ENCODE results near the gene C20orf96.
"Not testable (repeated sequence)": the region's sequence is repeated elsewhere in the genome, so short reads cannot be mapped to it uniquely, and the experiment has no call there.

C20orf96 gene

GRCh38 chr20:237929-238328, 52.6 kb downstream of the C20orf96 start:
- DNase-seq (ENCODE audit: low read depth in 2 of 2) = no peak

GRCh38 chr20:237489-237888, 53.1 kb downstream of the C20orf96 start:
- no peak for DNase-seq (ENCODE audit: low read depth in 2 of 2)

GRCh38 chr20:235891-236290, 54.7 kb downstream of the C20orf96 start:
- no peak for DNase-seq (ENCODE audit: low read depth in 2 of 2)

- no peak for DNase-seq (ENCODE audit: low read depth in 2 of 2)
Measured at GRCh38 chr20:227439-228105, 63.0 kb downstream of the C20orf96 start.

GRCh38 chr20:226958-227357, 63.6 kb downstream of the C20orf96 start, which contains the start of gene DEFB129:
DEFB129 (plus strand) TSS chr20:227258; CDS start chr20:227289, 31 bp downstream.
- no peak for DNase-seq (ENCODE audit: low read depth in 2 of 2)

GRCh38 chr20:225879-226278, 64.7 kb downstream of the C20orf96 start:
- DNase-seq (ENCODE audit: low read depth in 2 of 2) = not testable (repeated sequence)

- DNase-seq (ENCODE audit: low read depth in 2 of 2) = no peak
Measured at GRCh38 chr20:221258-221830, 69.2 kb downstream of the C20orf96 start.
